DND-41 (cell line): Measurements from ENCODE around the gene LTBR.

ENCODE experiments used
- ATAC-seq: fragments of 200-7000 bp; cut with Tn5 transposase; 3 replicates; pipeline ENCODE4 v1.9.1; 2021; ENCODE audit warnings: low read depth; ENCODE audit not compliant: insufficient read depth
- DNase-seq: peaks from one replicate; pipeline ENCODE4 v3.0.0-alpha.2; 2020
- H2AFZ ChIP-seq: 2 replicates; pipeline ENCODE4 v1.6.0; 2012; ENCODE audit warnings: low read depth, low read length
- H3K27ac ChIP-seq: 2 replicates; pipeline ENCODE4 v1.5.1; 2012; ENCODE audit warnings: low read length, inconsistent platforms
- H3K27me3 ChIP-seq: fragments of 200-600 bp; sonication (generic); 2 replicates; pipeline ENCODE4 v1.6.0; 2012; ENCODE audit warnings: low read length, mild to moderate bottlenecking, inconsistent platforms; ENCODE audit not compliant: insufficient read depth, poor library complexity
- H3K36me3 ChIP-seq: 2 replicates; pipeline ENCODE4 v1.5.1; 2012; ENCODE audit warnings: low read length, inconsistent platforms; ENCODE audit not compliant: insufficient read depth
- H3K4me1 ChIP-seq: 2 replicates; pipeline ENCODE4 v1.5.1; 2012; ENCODE audit warnings: mild to moderate bottlenecking, low read length; ENCODE audit not compliant: insufficient read depth
- H3K4me2 ChIP-seq: 2 replicates; pipeline ENCODE4 v1.6.0; 2012; ENCODE audit warnings: mild to moderate bottlenecking, moderate library complexity, low read length, inconsistent platforms; ENCODE audit not compliant: insufficient read depth
- H3K4me3 ChIP-seq, 2 experiments: fragments of 200-600 bp in 1 of 2; shearing (Covaris generic) in 1 of 2; 2 replicates each; pipeline ENCODE4 v1.5.1; 2012 to 2016; ENCODE audit warnings: inconsistent platforms in 2 of 2, low read length in 2 of 2, mild to moderate bottlenecking in 2 of 2, low read depth in 1 of 2, moderate library complexity in 1 of 2
- H3K79me2 ChIP-seq: 2 replicates; pipeline ENCODE4 v1.6.0; 2012; ENCODE audit warnings: low read length, inconsistent platforms; ENCODE audit not compliant: insufficient read depth
- H3K9ac ChIP-seq: 2 replicates; pipeline ENCODE4 v1.6.0; 2012; ENCODE audit warnings: low read depth, mild to moderate bottlenecking, inconsistent platforms, low read length, moderate library complexity
- H3K9me3 ChIP-seq: 2 replicates; pipeline ENCODE4 v1.5.1; 2012; ENCODE audit warnings: low read length, moderate library complexity, mild to moderate bottlenecking, inconsistent platforms; ENCODE audit not compliant: insufficient read depth, severe bottlenecking
- H4K20me1 ChIP-seq: 2 replicates; pipeline ENCODE4 v1.6.0; 2012; ENCODE audit warnings: low read length; ENCODE audit not compliant: insufficient read depth
- EZH2 ChIP-seq: IDR thresholded peaks from 3 replicates; pipeline ENCODE4 v1.6.1; 2012; ENCODE audit warnings: borderline replicate concordance, low read depth, mild to moderate bottlenecking, moderate library complexity, low read length, inconsistent platforms; ENCODE audit not compliant: severe bottlenecking
- TF ChIP-seq, protein P1 (sequence below): IDR thresholded peaks from 2 replicates; pipeline ENCODE4 v1.5.1; 2012; ENCODE audit warnings: borderline replicate concordance, low read length, moderate library complexity, mild to moderate bottlenecking; ENCODE audit not compliant: poor library complexity, severe bottlenecking; ENCODE audit errors: extremely low read depth

Gene LTBR

DNA sequence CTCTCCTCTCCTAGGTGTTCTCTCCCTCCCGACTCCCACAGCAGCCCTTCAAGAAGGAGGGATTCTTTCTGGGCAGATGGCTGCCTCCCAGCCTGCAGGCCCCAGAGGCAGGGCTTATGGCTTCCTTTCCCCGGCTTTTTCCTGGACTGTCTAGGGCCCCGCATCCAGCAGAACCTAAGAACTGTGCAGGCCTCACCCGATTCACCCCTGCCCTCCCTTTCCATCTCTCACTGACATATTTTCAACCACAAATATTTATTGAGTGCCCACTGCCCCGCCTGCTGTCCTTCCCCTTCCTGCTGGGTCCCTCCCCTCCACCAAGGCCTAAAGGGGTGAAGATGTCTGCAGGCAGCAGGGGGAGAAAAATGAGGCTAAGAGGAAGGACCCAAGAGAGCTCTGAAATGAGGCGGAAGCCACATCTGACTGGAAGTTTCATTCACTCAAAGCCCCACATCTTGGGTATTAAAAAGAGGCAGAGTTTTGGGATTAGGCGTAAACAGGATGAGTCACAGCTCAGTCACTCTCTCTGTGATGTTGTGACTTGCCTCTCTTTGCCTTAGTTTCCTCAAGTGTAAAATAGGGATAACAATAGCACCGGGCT is 11.5 kb upstream of the LTBR start:
- Histone ChIP-seq H3K36me3 (no peaks in the 10 kb centered on the region), H3K4me2 (no peak overlapping the region), H3K27ac (no peak overlapping the region), H3K4me1 (peaks cover 9% of the 10 kb centered on the region), H4K20me1 (no peaks in the 10 kb centered on the region), H3K9ac (no peak overlapping the region), H3K9me3 (no peaks in the 10 kb centered on the region), H3K79me2 (no peaks in the 10 kb centered on the region), H2AFZ (no peak overlapping the region), H3K27me3 (no peaks in the 10 kb centered on the region), H3K4me3 (no peak overlapping the region)
- ATAC-seq (no peak), DNase-seq (no peak)
- TF ChIP-seq, protein P1, sequence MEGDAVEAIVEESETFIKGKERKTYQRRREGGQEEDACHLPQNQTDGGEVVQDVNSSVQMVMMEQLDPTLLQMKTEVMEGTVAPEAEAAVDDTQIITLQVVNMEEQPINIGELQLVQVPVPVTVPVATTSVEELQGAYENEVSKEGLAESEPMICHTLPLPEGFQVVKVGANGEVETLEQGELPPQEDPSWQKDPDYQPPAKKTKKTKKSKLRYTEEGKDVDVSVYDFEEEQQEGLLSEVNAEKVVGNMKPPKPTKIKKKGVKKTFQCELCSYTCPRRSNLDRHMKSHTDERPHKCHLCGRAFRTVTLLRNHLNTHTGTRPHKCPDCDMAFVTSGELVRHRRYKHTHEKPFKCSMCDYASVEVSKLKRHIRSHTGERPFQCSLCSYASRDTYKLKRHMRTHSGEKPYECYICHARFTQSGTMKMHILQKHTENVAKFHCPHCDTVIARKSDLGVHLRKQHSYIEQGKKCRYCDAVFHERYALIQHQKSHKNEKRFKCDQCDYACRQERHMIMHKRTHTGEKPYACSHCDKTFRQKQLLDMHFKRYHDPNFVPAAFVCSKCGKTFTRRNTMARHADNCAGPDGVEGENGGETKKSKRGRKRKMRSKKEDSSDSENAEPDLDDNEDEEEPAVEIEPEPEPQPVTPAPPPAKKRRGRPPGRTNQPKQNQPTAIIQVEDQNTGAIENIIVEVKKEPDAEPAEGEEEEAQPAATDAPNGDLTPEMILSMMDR: no peak
- TF ChIP-seq EZH2: no peak

DNA sequence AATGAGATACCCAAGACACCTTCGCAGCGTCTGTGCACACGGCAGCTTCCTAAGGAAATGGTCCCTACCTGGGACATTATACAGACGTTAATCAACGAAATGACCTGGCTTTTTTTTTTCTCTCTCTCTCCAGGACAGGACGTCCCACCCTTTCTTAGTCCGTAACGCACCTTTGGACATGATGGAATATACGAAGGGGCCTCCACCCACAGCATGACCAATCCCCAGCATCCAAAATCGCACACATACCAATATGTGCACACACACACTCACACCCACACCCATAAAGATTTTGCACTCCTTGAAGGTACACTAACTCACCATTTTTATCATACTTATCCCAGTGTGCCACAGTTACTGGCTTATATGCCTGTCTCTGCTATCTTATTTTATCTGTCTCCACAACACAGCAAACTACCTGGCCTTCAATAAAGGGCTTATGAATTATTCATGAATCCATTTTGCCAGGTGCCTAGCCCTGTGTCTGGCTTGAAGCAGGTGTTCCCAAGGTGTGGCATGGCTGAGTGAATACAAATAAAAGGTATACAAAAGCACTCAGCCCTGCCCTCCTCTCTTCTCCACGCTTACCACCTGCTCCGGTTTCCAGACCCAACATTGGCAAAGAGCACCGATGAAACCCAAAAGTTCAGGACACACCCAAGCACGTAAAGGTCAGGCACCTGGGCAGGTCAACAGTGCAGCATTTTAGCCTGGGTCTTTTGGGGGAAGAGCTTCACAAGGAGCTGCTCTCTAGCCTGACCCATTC is 10.8 kb upstream of the LTBR start:
- H3K79me2 ChIP-seq: no peaks in the 10 kb centered on the region
- H2AFZ ChIP-seq: no peak overlapping the region
- no peaks in the 10 kb centered on the region for H3K27me3 ChIP-seq
- DNase-seq: no peak
- TF ChIP-seq EZH2: no peak
- TF ChIP-seq, protein P1: no peak
- H3K4me2 ChIP-seq: no peak overlapping the region
- no peak overlapping the region for H3K27ac ChIP-seq
- no peaks in the 10 kb centered on the region for H3K9me3 ChIP-seq
- no peak for ATAC-seq
- no peaks in the 10 kb centered on the region for H3K36me3 ChIP-seq
- H3K4me3 ChIP-seq: no peak overlapping the region
- no peak overlapping the region for H3K9ac ChIP-seq
- H3K4me1 ChIP-seq: peaks cover 9% of the 10 kb centered on the region
- H4K20me1 ChIP-seq: no peaks in the 10 kb centered on the region

DNA sequence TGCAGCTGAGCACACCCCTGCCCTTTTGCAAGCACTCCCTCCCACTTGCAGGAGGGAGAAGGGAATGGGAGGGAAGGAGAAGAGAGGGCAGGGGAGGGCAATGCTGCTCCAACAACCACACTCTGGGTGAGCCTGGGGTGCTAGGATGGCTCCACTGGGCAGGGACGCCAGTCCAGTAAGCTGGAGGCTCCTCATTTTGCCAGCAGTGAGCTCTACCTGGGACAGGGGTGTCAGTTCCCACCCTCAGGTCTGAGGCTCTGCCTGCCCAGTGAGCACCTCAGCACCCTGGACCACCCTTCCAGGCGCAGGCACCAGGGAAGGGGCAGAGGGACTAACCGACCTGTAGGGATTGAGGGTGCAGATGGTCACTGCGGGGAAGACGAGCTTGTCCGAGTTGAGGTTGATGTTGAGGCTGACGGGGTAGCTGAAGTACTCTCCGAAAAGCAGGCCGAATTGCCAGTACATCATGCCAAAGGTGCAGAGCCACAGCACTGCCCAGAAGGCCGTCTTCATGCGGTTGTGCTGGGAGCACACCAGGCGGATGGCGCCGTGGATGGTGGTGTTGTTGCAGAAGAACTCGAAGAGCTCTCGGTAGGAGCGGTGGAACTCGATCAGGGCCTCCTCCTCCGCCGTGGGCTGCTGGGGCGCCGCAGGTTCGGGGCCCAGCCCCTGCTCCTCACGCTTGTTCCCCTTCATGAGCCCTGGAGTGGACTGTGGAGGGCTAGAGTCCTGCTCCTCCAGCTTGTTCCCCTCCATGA is 9.8 kb upstream of the LTBR start:
- TF ChIP-seq, protein P1: no peak
- no peak for TF ChIP-seq EZH2
- Histone ChIP-seq H4K20me1 (no peaks in the 10 kb centered on the region), H3K4me3 (no peak overlapping the region), H3K4me2 (no peak overlapping the region), H3K4me1 (peaks cover 9% of the 10 kb centered on the region), H3K27ac (no peak overlapping the region), H3K9ac (no peak overlapping the region), H3K79me2 (no peaks in the 10 kb centered on the region), H3K36me3 (no peaks in the 10 kb centered on the region), H2AFZ (no peak overlapping the region), H3K27me3 (no peaks in the 10 kb centered on the region), H3K9me3 (no peaks in the 10 kb centered on the region)
- DNase-seq (no peak), ATAC-seq (no peak)
